ENCODE results near the gene GBGT1. TPM values are rescaled to one million over a fixed set of nuclear protein-coding genes. Genes with fewer than 3 reads are reported as not detected.

GBGT1 gene
- polyA plus RNA-seq, 1 of the 3 experiments (the other 2 are of a cell fraction): 0.51 TPM

GRCh38 chr9:133124123-133124906, 39.4 kb downstream of the GBGT1 start:
- no peak overlapping the region; a peak in 1 of 4 replicates for H3K27ac ChIP-seq (ENCODE audit: low read depth in 2 of 2, low read length in 1 of 2)
- H2AFZ ChIP-seq (ENCODE audit: low read depth): no peak overlapping the region
- peaks cover 7% of the 10 kb centered on the region; the same call in 1 of the 2 replicates for H3K79me2 ChIP-seq (ENCODE audit: insufficient read depth)
- no peaks in the 10 kb centered on the region for H3K36me3 ChIP-seq (replicated peaks in 1 of 2; ENCODE audit: control insufficient read depth in 1 of 2, insufficient read depth in 2 of 2, low read length in 1 of 2)
- H3K9me3 ChIP-seq: no peaks in the 10 kb centered on the region
- ChIA-PET POLR2A (no interaction called here), CTCF (interaction anchor here (4.3 kb wide), 1 partner anchor 20 kb away, joined by 28 read pairs; no protein-coding TSS in a partner anchor)
- no peaks in the 10 kb centered on the region for H3K9me2 ChIP-seq
- DNase-seq: no peak
- TF ChIP-seq JUND (IDR thresholded peaks at IDR 0.05) (no peak), IRF3 (IDR thresholded peaks at IDR 0.05; ENCODE audit: low read depth, low read length) (no peak), NFIC (IDR thresholded peaks at IDR 0.05; ENCODE audit: borderline replicate concordance) (no peak), GABPA (IDR thresholded peaks at IDR 0.05; ENCODE audit: low read depth) (no peak), ELF1 (IDR thresholded peaks at IDR 0.05) (no peak), EP300 (IDR thresholded peaks at IDR 0.05; ENCODE audit: borderline replicate concordance in 1 of 2, low read depth in 1 of 2, low read length in 1 of 2) (no peak), FOSL2 (IDR thresholded peaks at IDR 0.05; ENCODE audit: borderline replicate concordance, low read depth) (no peak), MAX (IDR thresholded peaks at IDR 0.05; ENCODE audit: low read depth) (no peak), PBX3 (IDR thresholded peaks at IDR 0.05) (no peak), RAD21 (IDR thresholded peaks at IDR 0.05; ENCODE audit: low read length) (no peak), SMC3 (IDR thresholded peaks at IDR 0.05; ENCODE audit: low read depth, low read length) (no peak), TCF12 (IDR thresholded peaks at IDR 0.05) (no peak), USF2 (IDR thresholded peaks at IDR 0.05; ENCODE audit: borderline replicate concordance, low read depth, low read length) (no peak), FOXM1 (IDR thresholded peaks at IDR 0.05; ENCODE audit: low read depth) (no peak), NRF1 (IDR thresholded peaks at IDR 0.05; ENCODE audit: low read depth, low read length) (no peak), POLR2AphosphoS5 (IDR thresholded peaks at IDR 0.05; ENCODE audit: low read depth, low read length) (no peak), USF1 (IDR thresholded peaks at IDR 0.05; ENCODE audit: borderline replicate concordance, low read depth) (no peak)
- peaks cover 19% of the 10 kb centered on the region for H3F3A ChIP-seq (replicated peaks; ENCODE audit: insufficient read depth)
- peaks cover 18 to 52% of the 10 kb centered on the region in 2 experiments; a peak in 3 of 4 replicates for H3K4me1 ChIP-seq (ENCODE audit: control insufficient read depth in 1 of 2, insufficient read depth in 2 of 2, low read depth in 1 of 2, low read length in 1 of 2)
- no peak overlapping the region for H3K4me3 ChIP-seq (ENCODE audit: low read depth in 2 of 2, low read length in 1 of 2)
- no peak overlapping the region for H3K4me2 ChIP-seq
- no peaks in the 10 kb centered on the region for H3K27me3 ChIP-seq (ENCODE audit: insufficient read depth)
- H3K9ac ChIP-seq: no peak overlapping the region
- H4K20me1 ChIP-seq (ENCODE audit: insufficient read depth): peaks cover 30% of the 10 kb centered on the region
- WGBS (ENCODE audit: low lambda C conversion rate): 95% methylated on average over 7 of the region's 8 CpGs
